Right lobe of liver (tissue), 6 donors: ENCODE data around the gene EEFSEC. TPM values are rescaled to one million over a fixed set of nuclear protein-coding genes. Genes with fewer than 3 reads are reported as not detected.

Experiments used
- ATAC-seq, 4 donors: fragments of 200-7000 bp; cut with Tn5 transposase; one replicate each; pipeline ENCODE4 v1.9.1; 2020; ENCODE audit warnings: mild to moderate bottlenecking in 4 of 4, moderate library complexity in 4 of 4
- DNase-seq, 3 donors: peaks; one replicate each; pipeline ENCODE4 v3.0.0-alpha.2; 2020
- H3K27ac ChIP-seq, 3 donors: fragments of 200-600 bp; one replicate each; pipeline ENCODE4 v1.8.0; 2022
- H3K27me3 ChIP-seq, 2 donors: fragments of 200-600 bp; one replicate each; pipeline ENCODE4 v1.8.0; 2022
- H3K36me3 ChIP-seq, 4 donors: fragments of 200-600 bp; sonication (generic) in 1 of 4; one replicate each; pipeline versions ENCODE4 v1.5.1 to v1.8.0; 2017 to 2022; ENCODE audit warnings: control low read depth in 1 of 4
- H3K4me1 ChIP-seq, 4 donors: fragments of 200-600 bp; sonication (generic) in 1 of 4; one replicate each; pipeline versions ENCODE4 v1.5.1 to v1.8.0; 2017 to 2022; ENCODE audit warnings: control low read depth in 1 of 4
- H3K4me3 ChIP-seq, 3 donors: fragments of 200-600 bp; one replicate each; pipeline ENCODE4 v1.8.0; 2022
- H3K9me3 ChIP-seq, 4 donors: fragments of 200-600 bp; sonication (generic) in 1 of 4; one replicate each; pipeline versions ENCODE4 v1.5.1 to v1.8.0; 2017 to 2022; ENCODE audit warnings: control low read depth in 1 of 4
- CTCF ChIP-seq, 4 donors: fragments of 200-600 bp in 3 of 4; fragments of 450-650 bp in 1 of 4; IDR thresholded peaks; one replicate each; pipeline versions ENCODE4 v1.5.1 to v1.8.0; 2016 to 2022; ENCODE audit warnings: antibody characterized with exemption in 4 of 4, mild to moderate bottlenecking in 2 of 4
- POLR2A ChIP-seq: fragments of 450-650 bp; IDR thresholded peaks from one replicate; pipeline ENCODE4 v1.6.1; 2017; ENCODE audit warnings: antibody characterized with exemption, mild to moderate bottlenecking
- WGBS: methylation state at CpG from one replicate; pipeline ENCODE4 v1.1.6; 2018; ENCODE audit warnings: low coverage, low lambda C conversion rate; ENCODE audit not compliant: insufficient coverage; ENCODE audit errors: missing lambda C conversion rate; 5-methylcytosine and 5-hydroxymethylcytosine counted together
- intact Hi-C, 2 donors: fragments of 100-400 bp; cut with DNase I; formaldehyde crosslinking; loops; one replicate each; pipeline versions ENCODE4 v1.11.2 to v1.14.1; 2022
- total RNA-seq, 6 experiments: library from RNA; depleted of rRNA in 2 of 6; stranded (reverse); fragments of >200 nt in 2 of 6; fragmentation: NEBNext Ultra II Directional in 3 of 6; extraction: Animal tissue kit (Norgen Biotek cat#: 25700) in 3 of 6; gene quantifications; one replicate each; pipeline versions ENCODE4 v1.1.0 to v1.2.4, GENCODE V29; 2016 to 2023
- donor health status: DM: no; HTN: yes; CAD: no.
- donor health status: DM: no; HTN: no; CAD: no.
- donor health status: DM: no; HTN: no; CAD: no.
- donor health status: DM: no; HTN: yes; CAD: no.
- donor health status: DM: no; HTN: yes; CAD: no.

Gene EEFSEC
- total RNA-seq, 6 experiments from 2014 or later, result 10.1 to 24.0 (median 13.4) TPM

DNA sequence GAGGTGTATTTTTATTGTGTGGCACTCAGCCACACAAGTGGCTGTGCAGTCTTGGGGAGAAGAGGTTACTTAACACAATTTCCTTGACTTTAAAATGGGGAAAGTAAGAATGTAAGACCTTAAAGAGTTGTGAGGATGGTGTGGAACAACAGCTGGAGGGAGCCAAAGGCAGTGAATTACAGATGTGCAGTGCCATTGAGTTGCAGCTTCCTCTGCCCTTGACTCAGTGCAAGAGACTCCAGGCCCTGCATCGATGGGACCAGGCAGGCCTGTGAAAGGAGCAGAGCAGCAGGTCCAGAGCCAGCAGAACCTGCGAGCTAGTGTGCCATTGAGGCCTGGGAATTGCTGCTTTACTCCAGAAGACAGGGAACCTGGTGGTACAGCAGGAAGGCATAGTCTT, 27.2 kb downstream of the EEFSEC start:
- H3K4me3 ChIP-seq, result no peak overlapping the region
- H3K9me3 ChIP-seq, result no peaks in the 10 kb centered on the region
- H3K36me3 ChIP-seq, result no peaks in the 10 kb centered on the region
- intact Hi-C loops, result no loop called here
- no peak for DNase-seq
- H3K4me1 ChIP-seq, result peaks cover 0 to 9% (median 0%) of the 10 kb centered on the region in 4 donors
- no peak overlapping the region for H3K27ac ChIP-seq
- ATAC-seq, result no peak
- no peaks in the 10 kb centered on the region for H3K27me3 ChIP-seq
- TF ChIP-seq POLR2A, result no peak
- TF ChIP-seq CTCF (IDR thresholded peaks at IDR 0.05), result no peak
- WGBS, result 100% methylated on average over 1 of the region's 2 CpGs

GRCh38 chr3:128180913-128181312, 27.6 kb downstream of the EEFSEC start:
- Histone ChIP-seq H3K27ac (no peak overlapping the region), H3K36me3 (no peaks in the 10 kb centered on the region), H3K9me3 (no peaks in the 10 kb centered on the region), H3K27me3 (no peaks in the 10 kb centered on the region), H3K4me3 (no peak overlapping the region), H3K4me1 (peaks cover 0 to 9% (median 0%) of the 10 kb centered on the region in 4 donors)
- DNase-seq (no peak), ATAC-seq (no peak)
- TF ChIP-seq CTCF (IDR thresholded peaks at IDR 0.05) (no peak), POLR2A (no peak)
- WGBS, result 100% methylated on average over 1 of the region's 3 CpGs
- intact Hi-C loops, result no loop called here

- TF ChIP-seq POLR2A (no peak), CTCF (IDR thresholded peaks at IDR 0.05) (no peak)
- ATAC-seq (no peak), DNase-seq (no peak)
- intact Hi-C loops, result no loop called here
- Histone ChIP-seq H3K4me1 (peaks cover 0 to 9% (median 0%) of the 10 kb centered on the region in 4 donors), H3K4me3 (no peak overlapping the region), H3K9me3 (no peaks in the 10 kb centered on the region), H3K36me3 (no peaks in the 10 kb centered on the region), H3K27me3 (no peaks in the 10 kb centered on the region), H3K27ac (no peak overlapping the region)
- WGBS, result no CpG with 5 or more reads among the region's 6 CpGs
These were observed 29.4 kb downstream of the EEFSEC start for GRCh38 chr3:128182656-128183055.

- Histone ChIP-seq H3K27ac (no peak overlapping the region), H3K36me3 (no peaks in the 10 kb centered on the region), H3K27me3 (no peaks in the 10 kb centered on the region), H3K9me3 (no peaks in the 10 kb centered on the region), H3K4me3 (no peak overlapping the region), H3K4me1 (no peaks in the 10 kb centered on the region)
- 81% methylated on average over 3 of the region's 3 CpGs for WGBS
- TF ChIP-seq POLR2A (no peak), CTCF (IDR thresholded peaks at IDR 0.05) (no peak)
- intact Hi-C loops, result no loop called here
- DNase-seq, result no peak
- no peak for ATAC-seq
These were observed 32.6 kb downstream of the EEFSEC start for GRCh38 chr3:128185630-128186447.
